ENCODE measurements around the gene SLC7A4. TPM values are rescaled to one million over a fixed set of nuclear protein-coding genes. Genes with fewer than 3 reads are reported as not detected.

Gene SLC7A4
- total RNA-seq, 2 experiments from 2014 or later, result not detected

DNA sequence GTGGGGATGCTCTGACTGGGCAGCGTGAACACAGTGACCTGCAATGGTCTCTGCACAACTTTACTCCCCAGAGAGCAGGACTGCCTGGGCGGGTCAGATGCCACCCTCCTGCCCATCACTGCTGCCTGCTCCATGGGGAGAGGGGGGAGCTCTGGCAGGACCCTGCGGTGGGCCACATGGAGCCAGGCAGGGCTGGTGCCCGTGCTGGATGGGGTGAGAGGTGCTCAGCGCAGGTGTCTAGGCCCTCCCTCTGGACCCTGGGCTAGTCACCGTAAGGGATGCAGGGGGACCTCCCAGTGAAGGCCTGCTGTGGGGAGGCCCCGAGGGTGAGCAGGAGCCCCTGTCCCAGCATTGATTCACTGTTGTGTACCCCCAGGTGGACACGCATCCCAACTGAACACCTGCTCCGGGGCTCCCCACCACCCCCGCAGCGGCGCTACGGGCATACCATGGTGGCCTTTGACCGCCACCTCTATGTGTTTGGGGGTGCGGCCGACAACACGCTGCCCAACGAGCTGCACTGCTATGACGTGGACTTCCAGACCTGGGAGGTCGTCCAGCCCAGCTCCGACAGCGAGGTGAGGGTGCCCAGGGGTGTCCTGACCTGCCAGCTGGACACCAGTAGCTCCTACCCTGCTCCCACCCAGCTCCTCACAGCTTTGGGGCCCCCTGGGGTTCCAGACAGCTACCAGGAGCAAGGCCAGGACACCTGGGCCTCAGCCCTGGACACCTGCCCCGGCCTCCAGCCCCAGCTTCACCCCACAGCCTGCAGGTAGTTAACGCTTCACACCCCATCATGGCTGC lies 40.9 kb downstream of the SLC7A4 start:
- no peak overlapping the region for H2AFZ ChIP-seq (ENCODE audit: low read length)
- H3K4me2 ChIP-seq (ENCODE audit: low read length), result no peak overlapping the region
- POLR2A ChIA-PET, result no interaction called here
- intact Hi-C loops (cut with micrococcal nuclease; ENCODE audit: unreplicated experiment), result no loop called here
- no peaks in the 10 kb centered on the region for H3K9me2 ChIP-seq (ENCODE audit: insufficient read depth, low read length)
- H3K9me3 ChIP-seq (ENCODE audit: low read length), result no peaks in the 10 kb centered on the region
- H3K4me3 ChIP-seq (ENCODE audit: low read depth, low read length, poor library complexity, severe bottlenecking), result no peak overlapping the region
- TF ChIP-seq EZH2phosphoT487 (IDR thresholded peaks at IDR 0.05; ENCODE audit: borderline replicate concordance, low read depth, low read length), result no peak
- TF ChIP-seq, protein P1, sequence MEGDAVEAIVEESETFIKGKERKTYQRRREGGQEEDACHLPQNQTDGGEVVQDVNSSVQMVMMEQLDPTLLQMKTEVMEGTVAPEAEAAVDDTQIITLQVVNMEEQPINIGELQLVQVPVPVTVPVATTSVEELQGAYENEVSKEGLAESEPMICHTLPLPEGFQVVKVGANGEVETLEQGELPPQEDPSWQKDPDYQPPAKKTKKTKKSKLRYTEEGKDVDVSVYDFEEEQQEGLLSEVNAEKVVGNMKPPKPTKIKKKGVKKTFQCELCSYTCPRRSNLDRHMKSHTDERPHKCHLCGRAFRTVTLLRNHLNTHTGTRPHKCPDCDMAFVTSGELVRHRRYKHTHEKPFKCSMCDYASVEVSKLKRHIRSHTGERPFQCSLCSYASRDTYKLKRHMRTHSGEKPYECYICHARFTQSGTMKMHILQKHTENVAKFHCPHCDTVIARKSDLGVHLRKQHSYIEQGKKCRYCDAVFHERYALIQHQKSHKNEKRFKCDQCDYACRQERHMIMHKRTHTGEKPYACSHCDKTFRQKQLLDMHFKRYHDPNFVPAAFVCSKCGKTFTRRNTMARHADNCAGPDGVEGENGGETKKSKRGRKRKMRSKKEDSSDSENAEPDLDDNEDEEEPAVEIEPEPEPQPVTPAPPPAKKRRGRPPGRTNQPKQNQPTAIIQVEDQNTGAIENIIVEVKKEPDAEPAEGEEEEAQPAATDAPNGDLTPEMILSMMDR (conservative IDR thresholded peaks at IDR 0.05; ENCODE audit: low read length), result no peak
- H4K20me1 ChIP-seq (ENCODE audit: insufficient read depth, low read length), result no peaks in the 10 kb centered on the region
- H3K4me1 ChIP-seq (ENCODE audit: insufficient read depth, low read length, poor library complexity, severe bottlenecking), result no peaks in the 10 kb centered on the region
- CTCF ChIA-PET (ENCODE audit: unreplicated experiment), result interaction anchor here (0.6 kb wide), 1 partner anchor 12 kb away, joined by 3 read pairs; no protein-coding TSS in a partner anchor
- no peaks in the 10 kb centered on the region for H3K79me2 ChIP-seq (ENCODE audit: insufficient read depth, low read depth, low read length)
- DNase-seq (ENCODE audit: low spot score), result no peak
- H3K27ac ChIP-seq (ENCODE audit: low read depth, low read length, poor library complexity, severe bottlenecking), result no peak overlapping the region
- peaks cover 19% of the 10 kb centered on the region; the same call in 1 of the 2 replicates for H3K36me3 ChIP-seq (ENCODE audit: insufficient read depth, low read length)
- no TSS peak for BruUV-seq (replicated peaks)

DNA sequence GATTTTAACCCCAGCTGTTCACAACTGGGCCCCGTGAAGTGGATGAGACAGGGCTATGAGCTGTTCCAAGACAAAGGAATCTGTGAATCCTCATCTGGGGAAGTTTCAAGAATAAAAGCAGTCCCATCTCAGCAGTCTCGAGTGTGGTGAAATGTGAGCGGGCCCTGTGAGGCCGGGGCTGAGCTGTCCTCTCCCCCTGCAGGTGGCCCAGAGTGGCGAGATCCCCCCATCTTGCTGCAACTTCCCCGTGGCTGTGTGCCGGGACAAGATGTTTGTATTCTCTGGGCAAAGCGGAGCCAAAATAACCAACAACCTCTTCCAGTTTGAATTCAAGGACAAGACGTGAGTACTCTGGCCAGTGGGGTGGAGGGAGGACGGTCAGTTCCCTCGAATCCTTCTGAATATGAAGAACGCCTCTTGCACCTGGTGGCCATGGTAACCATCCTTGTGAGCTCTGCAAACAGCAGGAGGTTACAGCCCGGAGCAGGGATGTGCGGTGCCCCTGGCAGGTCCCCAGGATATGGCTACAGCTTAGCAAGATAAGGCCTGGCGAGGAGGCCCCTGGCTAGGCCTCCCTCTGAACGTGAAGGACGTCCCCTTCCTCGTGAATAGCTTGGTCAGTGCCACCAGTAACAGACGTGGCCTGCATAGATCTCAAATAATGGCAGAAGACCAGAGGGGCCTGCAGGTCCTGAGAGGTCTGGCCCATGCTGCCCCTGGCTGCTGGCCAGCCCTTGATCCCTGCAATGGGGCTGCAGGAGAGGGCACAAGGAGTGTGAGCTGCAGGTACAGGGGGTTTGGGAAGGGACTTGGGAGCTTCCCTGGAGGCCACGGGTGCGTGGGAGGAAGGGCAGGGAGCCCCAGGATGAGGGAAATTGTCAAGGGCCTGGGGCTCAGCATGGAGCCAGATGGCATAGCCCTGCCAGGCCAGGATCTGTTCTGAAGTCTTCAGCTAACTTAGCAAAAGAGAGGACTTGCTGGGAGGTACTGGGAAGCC lies 41.9 kb downstream of the SLC7A4 start:
- Histone ChIP-seq H3K9me2 (ENCODE audit: insufficient read depth, low read length) (no peaks in the 10 kb centered on the region), H4K20me1 (ENCODE audit: insufficient read depth, low read length) (no peaks in the 10 kb centered on the region), H3K4me1 (ENCODE audit: insufficient read depth, low read length, poor library complexity, severe bottlenecking) (no peaks in the 10 kb centered on the region), H3K79me2 (ENCODE audit: insufficient read depth, low read depth, low read length) (no peaks in the 10 kb centered on the region), H3K9me3 (ENCODE audit: low read length) (no peaks in the 10 kb centered on the region), H3K36me3 (ENCODE audit: insufficient read depth, low read length) (peaks cover 27% of the 10 kb centered on the region), H2AFZ (ENCODE audit: low read length) (no peak overlapping the region), H3K4me2 (ENCODE audit: low read length) (no peak overlapping the region), H3K4me3 (ENCODE audit: low read depth, low read length, poor library complexity, severe bottlenecking) (no peak overlapping the region), H3K27ac (ENCODE audit: low read depth, low read length, poor library complexity, severe bottlenecking) (no peak overlapping the region)
- ChIA-PET POLR2A (interaction anchor here (1.7 kb wide), 1 partner anchor 13 kb away, joined by 3 read pairs; no protein-coding TSS in a partner anchor), CTCF (ENCODE audit: unreplicated experiment) (no interaction called here)
- no peak for DNase-seq (ENCODE audit: low spot score)
- TF ChIP-seq, protein P1 (conservative IDR thresholded peaks at IDR 0.05; ENCODE audit: low read length), result no peak
- TF ChIP-seq EZH2phosphoT487 (IDR thresholded peaks at IDR 0.05; ENCODE audit: borderline replicate concordance, low read depth, low read length), result no peak
- BruUV-seq (replicated peaks), result no TSS peak
- intact Hi-C loops (cut with micrococcal nuclease; ENCODE audit: unreplicated experiment), result no loop called here

Measured in OCI-LY7 (cell line).